B cell (primary cell): ENCODE results near the gene PLD4. TPM values are rescaled to one million over a fixed set of nuclear protein-coding genes. Genes with fewer than 3 reads are reported as not detected.

Experiments
- ATAC-seq: fragments of 200-7000 bp; cut with Tn5 transposase; one replicate; pipeline ENCODE4 v1.10.0; 2021; ENCODE audit warnings: low read depth, mild to moderate bottlenecking, moderate number of reproducible peaks, moderate library complexity
- CTCF ChIA-PET: fragments of 350-600 bp; sonication (Branson Sonifier 250); formaldehyde crosslinking; loops from one replicate; lab custom pipeline; 2021; ENCODE audit warnings: antibody characterized with exemption, inconsistent platforms; lab: Charles Lee
- POLR2A ChIA-PET: fragments of 350-600 bp; sonication (Branson Sonifier 250); formaldehyde crosslinking; loops from one replicate; lab custom pipeline; 2021; ENCODE audit warnings: antibody characterized with exemption; lab: Charles Lee
- DNase-seq: peaks from one replicate; pipeline ENCODE4 v3.0.0; 2013
- H2AFZ ChIP-seq: 2 replicates; pipeline ENCODE4 v1.6.1; 2012; ENCODE audit warnings: mild to moderate bottlenecking, low read depth, low read length; ENCODE audit not compliant: insufficient read depth, poor library complexity, severe bottlenecking
- H3K27ac ChIP-seq, 2 donors: 1 replicate in 1 of 2; 2 replicates in 1 of 2; pipeline ENCODE4 v1.5.1; 2012 to 2013; ENCODE audit warnings: low read length in 2 of 2, mild to moderate bottlenecking in 2 of 2, moderate library complexity in 1 of 2
- H3K27me3 ChIP-seq, 4 experiments: fragments of 200-600 bp in 1 of 4; sonication (generic) in 1 of 4; replicated peaks in 1 of 4; 1 replicate in 2 of 4; 2 replicates in 2 of 4; pipeline versions ENCODE4 v1.6.1 to v1.7.0; 2013 to 2016; ENCODE audit warnings: low read length in 3 of 4, mild to moderate bottlenecking in 2 of 4, mixed read lengths in 1 of 4, moderate library complexity in 1 of 4; ENCODE audit not compliant: insufficient read depth in 4 of 4, control insufficient read depth in 3 of 4; ENCODE audit errors: control extremely low read depth in 1 of 4
- H3K36me3 ChIP-seq, 2 experiments: replicated peaks in 1 of 2; 1 replicate in 1 of 2; 2 replicates in 1 of 2; pipeline versions ENCODE4 v1.6.1 to v1.7.1; 2013; ENCODE audit warnings: low read length in 1 of 2; ENCODE audit not compliant: insufficient read depth in 2 of 2, control insufficient read depth in 1 of 2; ENCODE audit errors: control extremely low read depth in 1 of 2, extremely low read depth in 1 of 2
- H3K4me1 ChIP-seq, 2 donors: fragments of 200-600 bp in 1 of 2; sonication (generic) in 1 of 2; 1 replicate in 1 of 2; 2 replicates in 1 of 2; pipeline versions ENCODE4 v1.5.1 to v1.6.1; 2013 to 2017; ENCODE audit warnings: low read length in 2 of 2; ENCODE audit not compliant: control insufficient read depth in 2 of 2, insufficient read depth in 2 of 2
- H3K4me2 ChIP-seq: replicated peaks from 2 replicates; pipeline ENCODE3; 2012; ENCODE audit warnings: mild to moderate bottlenecking, low read depth, low read length; ENCODE audit not compliant: poor library complexity, severe bottlenecking
- H3K4me3 ChIP-seq, 5 experiments: fragments of 200-600 bp in 1 of 5; sonication (generic) in 1 of 5; 1 replicate in 3 of 5; 2 replicates in 2 of 5; pipeline versions ENCODE4 v1.5.1 to v1.7.0; 2011 to 2016; ENCODE audit warnings: low read length in 4 of 5, mild to moderate bottlenecking in 4 of 5, low read depth in 2 of 5, control low read depth in 1 of 5, moderate library complexity in 1 of 5; ENCODE audit not compliant: insufficient read depth in 1 of 5; ENCODE audit errors: control extremely low read depth in 1 of 5, extremely low read depth in 1 of 5
- H3K79me2 ChIP-seq: fragments of 200-600 bp; sonication (generic); one replicate; pipeline ENCODE4 v1.6.0; 2016; ENCODE audit warnings: low read length; ENCODE audit not compliant: control insufficient read depth, insufficient read depth
- H3K9ac ChIP-seq: fragments of 200-600 bp; sonication (generic); 2 replicates; pipeline ENCODE4 v1.6.1; 2017; ENCODE audit warnings: mild to moderate bottlenecking, low read length, moderate library complexity
- H3K9me3 ChIP-seq, 3 donors: one replicate each; pipeline versions ENCODE4 v1.6.1 to v1.7.1; 2013; ENCODE audit warnings: low read length in 2 of 3; ENCODE audit not compliant: control insufficient read depth in 2 of 3, insufficient read depth in 1 of 3; ENCODE audit errors: control extremely low read depth in 1 of 3
- H4K20me1 ChIP-seq: 2 replicates; pipeline ENCODE4 v1.6.0; 2012; ENCODE audit warnings: mild to moderate bottlenecking, low read length; ENCODE audit not compliant: insufficient read depth, control insufficient read depth, poor library complexity, severe bottlenecking
- H3K27ac Mint-ChIP-seq: one replicate; pipeline ENCODE4 v1.8.0; 2021; ENCODE audit warnings: mixed read lengths
- H3K27me3 Mint-ChIP-seq: one replicate; pipeline ENCODE4 v1.8.0; 2021; ENCODE audit warnings: mixed read lengths
- H3K4me1 Mint-ChIP-seq: one replicate; pipeline ENCODE4 v1.8.0; 2021; ENCODE audit warnings: mixed read lengths
- H3K4me3 Mint-ChIP-seq: one replicate; pipeline ENCODE4 v1.8.0; 2021; ENCODE audit warnings: mixed read lengths
- H3K9me3 Mint-ChIP-seq: one replicate; pipeline ENCODE4 v1.8.0; 2022; ENCODE audit warnings: mixed read lengths; ENCODE audit not compliant: insufficient read depth
- CTCF ChIP-seq: fragments of 200-600 bp; IDR thresholded peaks from one replicate; pipeline ENCODE4 v1.8.0; 2022; ENCODE audit warnings: antibody characterized with exemption, mild to moderate bottlenecking
- EZH2 ChIP-seq: IDR thresholded peaks from 2 replicates; pipeline ENCODE4 v1.6.1; 2012; ENCODE audit warnings: borderline replicate concordance, low read depth, mild to moderate bottlenecking, moderate library complexity, low read length; ENCODE audit not compliant: insufficient read depth, poor library complexity, severe bottlenecking
- WGBS: methylation state at CpG from one replicate; pipeline ENCODE4 v1.1.5; 2013; ENCODE audit warnings: missing lambda C conversion rate; ENCODE audit not compliant: insufficient coverage; 5-methylcytosine and 5-hydroxymethylcytosine counted together
- intact Hi-C: fragments of 100-400 bp; cut with micrococcal nuclease; formaldehyde crosslinking; loops from one replicate; pipeline ENCODE4 v1.10.0; 2022
- polyA plus RNA-seq: library from polyadenylated mRNA; depleted of rRNA; stranded (reverse); fragments of >200 nt; gene quantifications from 2 replicates; pipeline ENCODE4 v1.2.3, GENCODE V29; 2012
- total RNA-seq, 2 donors: library from RNA; stranded (reverse); fragments of 120-200 nt in 1 of 2; gene quantifications; 1 replicate in 1 of 2; 2 replicates in 1 of 2; pipeline versions ENCODE4 v1.2.3 to v1.2.4, GENCODE V29; 2013 to 2022

The PLD4 gene
- total and polyA plus RNA-seq, 2 donors (not counting 1 experiment from before 2014, with no cell fraction given): 49.9 to 79.7 TPM

- peak within 1 kb of the TSS; percentile 15 for H3K27ac Mint-ChIP-seq
- whole genome bisulfite sequencing: 4% methylated on average over 111 of the region's 111 CpGs
- CTCF ChIA-PET: interaction anchor here (6.7 kb wide), 1 partner anchor 67 kb away, joined by 132 read pairs; no protein-coding TSS in a partner anchor
Measured at GRCh38 chr14:104977681-104978653, 53.3 kb downstream of the PLD4 start, which contains the start of gene AHNAK2. TSS of gene AHNAK2 (minus strand) at chr14:104978374. CDS start at chr14:104978237, 137 bp downstream.

More at GRCh38 chr14:104977681-104978653, 53.3 kb downstream of the PLD4 start, which contains the start of gene AHNAK2:
- intact Hi-C loops: loop anchor here (2.0 kb wide), 3 partner anchors 43 to 113 kb away; partner anchors contain the start of gene CDCA4
- H2AFZ ChIP-seq: peak within 1 kb of the TSS; percentile 22
- H3K36me3 ChIP-seq: no peaks in the 10 kb centered on the region
- H4K20me1 ChIP-seq: peaks cover 9% of the 10 kb centered on the region
- POLR2A ChIA-PET: no interaction called here
- Mint-ChIP-seq H3K4me1 (peaks cover 12% of the 10 kb centered on the region), H3K27me3 (peaks cover 29% of the 10 kb centered on the region), H3K4me3 (peak within 1 kb of the TSS; percentile 84), H3K9me3 (no peaks in the 10 kb centered on the region)
- TF ChIP-seq EZH2 (no peak), CTCF (no peak)
- peaks cover 20 to 24% of the 10 kb centered on the region in 2 donors for H3K4me1 ChIP-seq
- DNase-seq: peak; percentile 55
- H3K27me3 ChIP-seq: peaks cover 0 to 32% (median 15%) of the 10 kb centered on the region in 4 experiments
- H3K79me2 ChIP-seq: no peaks in the 10 kb centered on the region
- peaks cover 0 to 11% (median 0%) of the 10 kb centered on the region in 3 donors for H3K9me3 ChIP-seq
- no peak within 1 kb of the TSS for H3K9ac ChIP-seq
- ATAC-seq: peak; percentile 69
- peak within 1 kb of the TSS in 3 of 5 experiments; percentile 20 to 54 (median 25) for H3K4me3 ChIP-seq
- H3K27ac ChIP-seq: no peak within 1 kb of the TSS
- peak within 1 kb of the TSS; percentile 89 for H3K4me2 ChIP-seq
